Endometrial microvascular endothelial cells (primary cell): ENCODE measurements around the gene SFT2D2. TPM values are rescaled to one million over a fixed set of nuclear protein-coding genes. Genes with fewer than 3 reads are reported as not detected.

ENCODE experiments used
- in situ Hi-C: cut with HindIII; loops from 2 replicates; pipeline ENCODE4 v1.10.0; 2017; ENCODE audit warnings: low sequenced_read_pairs, low pct_unique_long_range_greater_than_20kb; ENCODE audit errors: inconsistent ontology term
- total RNA-seq: library from RNA; depleted of rRNA; stranded (reverse); fragments of >200 nt; gene quantifications from one replicate; pipeline ENCODE4 v1.2.3, GENCODE V29; 2015; ENCODE audit errors: inconsistent ontology term

SFT2D2 gene
- total RNA-seq, 1 donor from 2014 or later = 35.4 TPM

- in situ Hi-C loops = no loop called here
These were observed 31.6 kb downstream of the SFT2D2 start for GRCh38 chr1:168257397-168257796.

GRCh38 chr1:168259567-168259966 lies 33.8 kb downstream of the SFT2D2 start:
- in situ Hi-C loops = no loop called here

- in situ Hi-C loops = no loop called here
These were observed 34.6 kb downstream of the SFT2D2 start for GRCh38 chr1:168260393-168260792.

- in situ Hi-C loops = no loop called here
These were observed 35.6 kb downstream of the SFT2D2 start for GRCh38 chr1:168261390-168261789.

- in situ Hi-C loops = no loop called here
These were observed 37.3 kb downstream of the SFT2D2 start for GRCh38 chr1:168263130-168263529.

GRCh38 chr1:168264296-168264695 lies 38.5 kb downstream of the SFT2D2 start:
- in situ Hi-C loops = no loop called here

GRCh38 chr1:168265596-168265995 lies 39.8 kb downstream of the SFT2D2 start:
- in situ Hi-C loops = no loop called here

- in situ Hi-C loops = no loop called here
These were observed 40.9 kb downstream of the SFT2D2 start for GRCh38 chr1:168266644-168267186.

GRCh38 chr1:168271636-168272035 lies 45.8 kb downstream of the SFT2D2 start:
- in situ Hi-C loops = no loop called here

GRCh38 chr1:168273575-168273974 lies 47.8 kb downstream of the SFT2D2 start:
- in situ Hi-C loops = no loop called here

- in situ Hi-C loops = no loop called here
These were observed 53.4 kb downstream of the SFT2D2 start for GRCh38 chr1:168279253-168279652.

- in situ Hi-C loops = no loop called here
These were observed 54.6 kb downstream of the SFT2D2 start, which contains the start of gene TBX19 for GRCh38 chr1:168280296-168280927. Gene TBX19 (plus strand): TSS chr1:168280877. CDS start chr1:168281091, 214 bp downstream.

- in situ Hi-C loops = no loop called here
These were observed 56.0 kb downstream of the SFT2D2 start for GRCh38 chr1:168281603-168282325.

- in situ Hi-C loops = no loop called here
These were observed 59.7 kb downstream of the SFT2D2 start for GRCh38 chr1:168285521-168285790.

GRCh38 chr1:168285971-168286927 lies 60.4 kb downstream of the SFT2D2 start:
- in situ Hi-C loops = no loop called here

- in situ Hi-C loops = no loop called here
These were observed 61.4 kb downstream of the SFT2D2 start for GRCh38 chr1:168287237-168287664.

- in situ Hi-C loops = no loop called here
These were observed 62.7 kb downstream of the SFT2D2 start for GRCh38 chr1:168288311-168289052.

GRCh38 chr1:168291222-168291837 lies 65.5 kb downstream of the SFT2D2 start:
- in situ Hi-C loops = no loop called here
